GM18951 (cell line): Measurements from ENCODE around the gene COPZ2.
"Not testable (repeated sequence)": the region's sequence is repeated elsewhere in the genome, so short reads cannot be mapped to it uniquely, and the experiment has no call there.

Experiments used
- POLR2A ChIP-seq: IDR thresholded peaks from 4 replicates; pipeline ENCODE4 v1.6.1; 2011; ENCODE audit warnings: mild to moderate bottlenecking; ENCODE audit not compliant: insufficient read length, insufficient read depth; ENCODE audit errors: extremely low read depth
- in situ Hi-C: fragments of 300-500 bp; cut with MboI; formaldehyde crosslinking; loops from one replicate; pipeline ENCODE4 v1.12.0; 2022; ENCODE audit warnings: low sequenced_read_pairs, mixed read lengths, inconsistent platforms; ENCODE audit not compliant: unreplicated experiment

COPZ2 gene

DNA sequence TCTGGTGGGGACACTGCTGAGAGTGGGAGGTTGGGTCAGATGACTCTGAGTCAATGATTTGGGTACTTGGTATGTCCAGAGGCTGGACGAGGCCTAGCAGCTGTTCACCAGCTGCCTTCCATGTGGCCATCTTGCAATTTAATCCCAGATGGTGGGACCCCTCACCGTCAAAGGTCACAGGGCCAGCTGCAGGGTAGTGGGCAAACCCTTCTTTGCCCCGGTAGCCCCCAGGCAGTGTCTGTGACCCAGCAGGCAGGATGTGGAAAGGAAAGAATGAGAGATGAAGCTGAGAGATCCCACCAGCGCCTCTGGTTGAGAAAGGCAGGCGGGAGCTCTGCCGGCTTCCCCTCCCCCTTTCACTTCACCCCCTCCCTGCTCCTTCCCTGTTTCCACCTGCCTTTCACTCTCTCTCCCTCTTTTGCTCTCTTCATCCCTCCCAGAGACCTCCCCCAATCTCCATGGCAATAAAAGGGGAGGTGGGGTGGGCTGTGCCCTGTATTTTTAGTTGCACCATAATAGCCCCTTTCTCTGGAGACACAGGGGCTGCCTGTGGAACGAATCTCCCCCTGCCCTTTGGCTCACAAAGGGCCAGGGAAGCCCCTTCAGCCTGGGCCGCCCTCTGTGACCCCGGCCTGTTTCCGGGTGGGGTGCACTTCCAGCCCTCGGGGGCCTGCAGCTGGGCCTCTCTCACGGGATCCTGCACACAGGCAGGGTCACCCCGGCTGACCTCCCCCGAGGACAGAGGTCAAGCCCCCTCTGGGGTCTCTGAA lies 46.5 kb downstream of the COPZ2 start:
- TF ChIP-seq POLR2A, result no peak
- in situ Hi-C loops, result no loop called here

DNA sequence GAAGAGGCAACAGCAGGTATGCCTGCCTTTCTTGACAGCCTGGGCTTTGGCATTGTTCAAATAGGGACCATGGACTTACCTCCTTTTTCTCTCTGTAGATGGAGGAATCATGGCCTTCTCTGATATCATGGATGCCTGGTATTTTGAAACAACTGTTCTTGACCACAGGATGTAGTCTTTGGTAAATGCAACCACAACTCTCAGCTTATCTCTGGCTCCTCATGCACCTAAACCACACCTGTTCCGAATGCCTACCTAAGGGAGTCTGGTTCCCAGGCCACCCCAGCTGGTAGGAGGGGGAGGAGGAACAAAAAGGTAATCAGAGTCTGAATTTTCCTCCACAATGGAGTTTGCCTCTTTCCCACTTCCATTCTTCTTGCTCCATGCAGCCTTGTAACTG lies 47.9 kb downstream of the COPZ2 start:
- no peak for TF ChIP-seq POLR2A
- in situ Hi-C loops, result no loop called here

DNA sequence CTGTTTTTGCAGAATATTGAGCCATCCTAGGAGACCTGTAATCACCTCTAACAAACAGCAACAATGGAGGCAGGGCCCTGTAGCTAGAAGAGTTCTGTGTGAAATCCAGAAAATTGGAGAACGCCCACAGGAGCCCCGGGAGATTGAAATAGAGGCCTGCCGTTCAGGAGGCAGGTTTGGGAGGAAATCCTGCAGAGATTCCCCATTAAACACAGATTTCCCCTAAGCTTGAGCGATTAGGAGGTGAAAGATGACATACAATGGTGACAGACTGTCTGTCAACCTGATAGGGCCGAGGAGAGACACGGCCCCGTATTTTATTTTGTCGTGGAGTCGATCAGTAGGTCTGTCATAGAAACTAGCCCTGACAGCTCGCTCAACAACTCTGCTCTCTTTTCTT lies 48.4 kb downstream of the COPZ2 start:
- in situ Hi-C loops, result no loop called here
- no peak for TF ChIP-seq POLR2A

DNA sequence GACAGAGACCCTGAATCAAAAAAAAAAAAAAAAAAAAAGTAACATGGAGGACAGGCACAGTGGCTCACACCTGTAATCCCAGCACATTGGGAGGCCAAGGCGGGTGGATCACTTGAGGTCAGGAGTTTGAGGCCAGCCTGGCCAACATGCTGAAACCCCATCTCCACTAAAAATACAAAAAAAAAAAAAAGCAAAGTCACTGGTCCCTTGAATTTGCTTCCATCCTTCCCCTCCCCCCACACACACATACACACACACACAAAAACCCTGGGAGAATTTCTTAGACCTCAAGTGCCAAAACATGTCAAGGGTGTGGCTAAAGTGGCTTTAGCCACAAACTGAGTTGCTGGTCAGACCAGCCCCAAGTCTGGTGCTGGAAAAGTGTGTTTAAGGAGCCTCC lies 49.2 kb downstream of the COPZ2 start:
- in situ Hi-C loops, result not testable (repeated sequence)

DNA sequence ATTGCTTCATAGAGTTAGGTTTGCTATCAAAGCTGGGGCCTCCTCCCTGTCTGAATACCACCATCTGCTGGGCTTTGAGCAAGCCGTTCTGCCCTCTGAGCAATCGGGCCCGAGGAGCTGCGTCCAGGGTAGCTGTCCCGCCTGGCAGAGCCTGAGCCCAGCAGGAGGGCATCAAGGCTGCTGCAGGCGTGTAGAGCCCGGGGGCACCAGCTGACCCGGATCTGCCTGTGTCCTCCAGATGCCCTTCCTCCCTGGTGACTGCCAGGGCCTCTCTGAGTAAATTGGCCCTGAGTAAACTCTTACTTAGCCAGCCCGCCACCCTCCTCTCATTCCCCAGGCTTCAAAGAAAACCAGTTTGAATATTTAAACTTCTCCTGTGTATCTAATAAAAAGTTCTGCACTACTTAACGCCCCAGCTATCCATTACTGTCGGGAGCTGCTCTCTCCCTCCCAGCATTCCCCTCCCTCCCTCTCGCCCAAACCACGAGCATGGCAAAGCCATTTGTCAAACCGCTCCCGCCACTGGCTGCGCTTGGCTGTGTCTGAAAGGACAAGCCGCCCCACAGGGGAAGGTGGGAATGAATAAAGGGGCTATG lies 50.3 kb downstream of the COPZ2 start:
- no peak for TF ChIP-seq POLR2A

DNA sequence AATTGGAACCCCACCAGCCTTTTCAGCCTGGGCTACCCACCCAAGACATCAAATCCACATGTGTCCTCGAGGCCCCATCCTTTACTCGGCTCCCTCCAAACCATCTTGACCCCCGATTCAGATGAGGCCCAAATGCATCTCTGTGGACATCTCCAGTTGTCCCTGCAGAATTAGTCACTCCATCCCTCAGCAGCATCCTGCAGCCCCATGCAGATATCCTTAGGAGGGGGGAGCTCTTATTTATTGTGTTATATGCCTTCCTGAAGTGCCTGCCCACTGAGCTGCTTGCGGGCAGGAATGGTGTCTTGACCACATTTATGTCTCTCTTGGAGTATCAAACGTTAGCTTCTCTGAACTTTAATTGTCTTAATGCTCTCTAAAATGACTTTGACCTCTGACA lies 51.1 kb downstream of the COPZ2 start:
- in situ Hi-C loops, result no loop called here
- TF ChIP-seq POLR2A, result no peak

More for the DNA sequence above, 50.3 kb downstream of the COPZ2 start:
- in situ Hi-C loops, result no loop called here

DNA sequence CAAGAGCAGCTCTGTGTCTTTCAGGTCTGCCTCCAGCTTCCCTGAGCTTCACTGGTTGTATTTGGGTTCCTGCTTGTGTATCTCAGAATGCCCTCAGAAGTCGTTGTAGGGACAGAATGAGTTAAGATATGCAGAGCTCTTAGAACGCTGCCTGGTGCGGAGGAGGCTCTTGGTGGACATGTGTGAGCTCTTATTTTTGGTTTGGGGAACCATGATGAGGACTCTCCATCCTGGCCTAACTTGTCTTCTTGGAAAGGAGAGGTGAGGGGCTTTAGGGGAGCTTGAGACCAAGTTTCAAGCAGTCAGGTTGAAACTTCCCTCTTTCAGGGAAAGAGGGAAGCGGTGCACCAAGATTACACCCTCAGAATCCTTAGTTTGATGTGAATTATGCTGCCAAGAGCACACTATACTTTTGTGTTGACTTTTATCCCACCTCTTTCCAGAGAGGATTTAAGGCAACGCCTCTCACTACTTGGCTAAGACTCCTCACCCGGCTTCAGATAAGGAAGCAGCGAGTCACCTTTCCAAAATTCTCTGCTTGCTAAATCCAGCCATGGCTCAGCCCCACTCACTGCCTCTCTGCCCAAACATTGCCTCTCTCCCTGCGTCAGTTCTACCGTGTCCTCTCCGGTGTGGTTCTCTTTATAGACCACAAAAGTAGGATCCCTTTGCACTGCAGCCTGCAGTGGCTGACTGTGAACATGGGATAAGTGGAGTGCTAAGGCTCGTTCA lies 53.9 kb downstream of the COPZ2 start:
- in situ Hi-C loops, result no loop called here

DNA sequence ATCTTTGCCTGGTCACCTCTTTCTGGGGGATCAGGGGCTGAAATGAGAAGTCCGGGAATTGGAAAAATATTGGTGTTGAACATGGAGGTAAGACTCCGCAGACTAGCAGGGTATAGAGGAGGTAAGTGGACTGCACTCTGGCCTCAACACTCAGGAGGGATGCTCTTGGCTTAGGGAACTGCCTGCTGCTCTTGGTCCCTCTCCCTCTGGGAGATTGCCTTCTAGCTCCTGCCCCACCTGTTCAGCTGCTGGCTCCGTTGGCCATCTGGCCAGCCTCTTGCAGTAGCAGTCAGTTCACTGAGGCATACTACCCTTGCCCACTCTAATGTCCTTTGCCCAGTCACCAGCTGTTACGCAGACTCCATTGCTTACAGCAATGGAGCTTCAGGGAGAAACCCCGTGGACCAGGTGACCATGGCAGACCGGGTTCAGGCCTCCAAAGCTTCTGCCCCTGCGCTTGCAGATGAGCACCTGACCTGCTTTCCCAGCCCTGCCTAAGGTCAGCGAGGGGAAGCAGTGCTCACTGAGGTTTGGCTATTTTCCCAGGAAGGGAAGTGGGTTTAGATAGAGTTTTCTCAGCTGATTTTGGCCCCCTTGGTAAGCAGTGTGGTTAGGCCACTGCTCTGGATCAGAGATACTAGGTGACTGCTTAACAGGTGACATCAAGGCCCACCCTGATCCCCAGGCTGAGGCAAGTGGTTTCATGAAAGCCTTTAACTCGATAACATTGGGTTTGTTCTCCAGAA lies 54.8 kb downstream of the COPZ2 start:
- TF ChIP-seq POLR2A, result no peak
- in situ Hi-C loops, result no loop called here

More for the DNA sequence above, 53.9 kb downstream of the COPZ2 start:
- no peak for TF ChIP-seq POLR2A

DNA sequence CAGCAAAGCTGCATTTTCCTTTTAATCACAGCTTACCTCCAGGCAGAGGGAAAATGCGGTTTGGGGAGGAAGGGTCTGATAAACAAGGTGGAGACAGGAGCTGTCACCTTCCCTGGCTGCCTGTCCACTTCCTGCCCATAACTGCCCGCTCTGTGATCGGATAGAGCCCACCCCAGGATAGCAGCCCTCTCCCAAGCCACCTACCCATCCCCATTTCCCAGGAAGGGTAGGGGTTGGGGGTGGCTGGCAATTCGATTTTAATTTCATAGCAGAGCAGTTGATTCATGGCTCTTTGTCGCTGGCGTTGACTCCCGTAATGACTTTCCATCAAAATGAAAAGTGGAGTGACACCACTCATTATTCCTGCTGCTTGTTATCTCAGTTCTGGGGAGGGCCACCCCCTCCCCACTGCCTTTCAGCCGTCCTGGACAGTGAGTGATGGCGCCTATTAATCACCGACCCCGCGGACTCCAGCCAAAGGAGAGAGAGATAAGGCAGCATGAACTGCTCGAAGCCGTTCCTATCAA lies 55.4 kb downstream of the COPZ2 start:
- TF ChIP-seq POLR2A, result no peak
- in situ Hi-C loops, result no loop called here

DNA sequence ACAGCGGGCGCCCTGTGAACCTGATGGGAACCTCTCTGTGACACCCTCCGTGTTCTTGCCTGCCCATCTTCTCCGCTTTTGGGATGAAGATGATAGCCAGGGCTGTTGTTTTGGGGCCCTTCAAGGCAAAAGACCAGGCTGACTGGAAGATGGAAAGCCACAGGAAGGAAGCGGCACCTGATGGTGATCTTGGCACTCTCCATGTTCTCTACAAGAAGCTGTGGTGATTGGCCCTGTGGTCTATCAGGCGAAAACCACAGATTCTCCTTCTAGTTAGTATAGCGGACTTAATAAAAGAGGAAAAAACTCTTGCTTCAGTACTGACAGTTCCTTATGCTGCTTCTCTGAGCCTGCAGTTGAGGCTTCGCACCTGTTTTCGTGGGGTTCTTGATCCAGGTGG lies 56.1 kb downstream of the COPZ2 start:
- TF ChIP-seq POLR2A, result no peak
- in situ Hi-C loops, result no loop called here

DNA sequence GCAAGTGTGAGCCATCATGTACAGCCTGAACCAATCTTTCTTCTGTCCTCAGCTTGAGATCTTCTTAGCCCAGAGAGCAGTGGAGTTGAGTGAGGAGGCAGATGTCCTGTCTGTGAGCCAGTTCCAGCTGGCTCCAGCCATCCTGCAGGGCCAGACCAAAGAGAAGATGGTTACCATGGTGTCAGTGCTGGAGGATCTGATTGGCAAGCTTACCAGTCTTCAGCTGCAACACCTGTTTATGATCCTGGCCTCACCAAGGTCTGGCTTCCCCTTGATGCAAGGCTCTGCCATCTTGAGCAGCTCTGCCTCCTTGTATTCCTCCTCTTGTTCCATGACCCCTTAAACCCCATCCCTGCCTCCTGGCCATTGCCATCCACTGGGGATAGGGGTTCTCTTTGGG lies 57.1 kb downstream of the COPZ2 start:
- in situ Hi-C loops, result no loop called here

DNA sequence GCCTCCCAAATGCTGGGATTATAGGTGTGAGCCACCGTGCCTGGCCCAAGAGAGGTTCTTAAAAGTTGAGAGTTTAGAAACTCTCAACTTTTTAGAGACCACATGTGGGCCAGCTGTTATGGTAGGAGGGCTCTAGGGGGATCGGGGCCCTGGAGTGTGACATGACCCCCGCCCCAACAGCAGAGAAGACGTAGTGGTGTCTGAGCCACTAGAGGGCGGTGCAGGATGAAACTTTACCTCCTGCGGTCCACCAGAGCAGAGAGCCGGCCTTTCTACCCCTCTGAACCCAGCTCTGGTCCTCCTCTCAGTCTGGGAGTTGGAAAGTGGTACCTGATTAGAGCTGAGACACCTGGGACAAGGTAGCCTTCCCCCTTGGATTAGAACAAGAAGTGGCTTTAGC lies 59.3 kb downstream of the COPZ2 start:
- in situ Hi-C loops, result loop anchor here (5.0 kb wide), 1 partner anchor 39 kb away; no protein-coding TSS in a partner anchor
- TF ChIP-seq POLR2A, result no peak

More for the DNA sequence above, 57.1 kb downstream of the COPZ2 start:
- TF ChIP-seq POLR2A, result no peak
